ENCODE data around the gene PLAAT3. TPM values are rescaled to one million over a fixed set of nuclear protein-coding genes. Genes with fewer than 3 reads are reported as not detected.
"Not testable (repeated sequence)": the region's sequence is repeated elsewhere in the genome, so short reads cannot be mapped to it uniquely, and the experiment has no call there.

The PLAAT3 gene
- total RNA-seq, 2 donors from 2014 or later = 22.6 to 55.0 TPM

DNA sequence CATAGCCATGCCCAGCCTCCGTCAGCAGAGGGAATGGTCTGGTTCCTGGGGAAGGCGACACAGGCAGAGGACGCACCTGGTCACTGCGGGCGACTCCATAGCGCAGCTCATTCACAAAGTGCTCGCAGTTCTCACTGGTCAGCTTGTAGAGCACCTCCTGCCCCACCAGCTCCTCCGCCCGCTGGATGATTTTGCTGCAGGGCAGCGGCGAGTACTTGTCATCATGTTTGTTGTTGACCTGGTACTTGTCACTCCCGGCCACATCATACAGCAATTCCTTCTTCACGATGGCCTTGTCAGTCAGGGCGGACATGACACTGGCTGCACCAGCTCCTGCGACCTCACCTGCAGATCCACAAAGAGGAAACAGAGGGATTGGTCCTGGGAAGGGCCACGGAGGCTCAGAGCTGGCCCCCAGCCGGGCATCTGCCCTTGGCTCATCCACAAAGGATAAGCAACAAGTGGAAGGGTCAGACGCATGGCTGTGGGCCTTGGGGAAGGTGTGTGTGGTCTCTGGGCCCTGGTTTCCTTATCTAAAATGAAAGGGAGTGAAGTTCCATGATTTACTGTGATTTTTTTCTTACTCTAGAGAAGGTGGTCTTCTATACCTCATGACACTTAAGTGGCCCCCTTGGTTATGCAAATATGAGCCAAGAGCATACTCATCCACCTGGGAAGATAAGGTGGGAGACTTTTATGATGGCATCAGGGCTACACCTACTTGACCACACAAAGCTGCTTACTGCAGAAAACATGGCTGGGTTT is 24.0 kb downstream of the PLAAT3 start:
- DNase-seq = no peak
- no peak for ATAC-seq
- H3K36me3 ChIP-seq (replicated peaks in 1 of 2; ENCODE audit: insufficient read depth in 1 of 2, low read depth in 2 of 2) = no peaks in the 10 kb centered on the region
- 89 to 90% methylated on average over 7 to 18 of the region's 18 CpGs for WGBS, 2 donors
- no peak overlapping the region for H3K27ac ChIP-seq
- H3K4me1 ChIP-seq = peaks cover 4% of the 10 kb centered on the region
- intact Hi-C loops (cut with DNase I) = no loop called here
- H3K27me3 ChIP-seq = no peaks in the 10 kb centered on the region
- no peaks in the 10 kb centered on the region for H3K9me3 ChIP-seq
- TF ChIP-seq, protein P1, sequence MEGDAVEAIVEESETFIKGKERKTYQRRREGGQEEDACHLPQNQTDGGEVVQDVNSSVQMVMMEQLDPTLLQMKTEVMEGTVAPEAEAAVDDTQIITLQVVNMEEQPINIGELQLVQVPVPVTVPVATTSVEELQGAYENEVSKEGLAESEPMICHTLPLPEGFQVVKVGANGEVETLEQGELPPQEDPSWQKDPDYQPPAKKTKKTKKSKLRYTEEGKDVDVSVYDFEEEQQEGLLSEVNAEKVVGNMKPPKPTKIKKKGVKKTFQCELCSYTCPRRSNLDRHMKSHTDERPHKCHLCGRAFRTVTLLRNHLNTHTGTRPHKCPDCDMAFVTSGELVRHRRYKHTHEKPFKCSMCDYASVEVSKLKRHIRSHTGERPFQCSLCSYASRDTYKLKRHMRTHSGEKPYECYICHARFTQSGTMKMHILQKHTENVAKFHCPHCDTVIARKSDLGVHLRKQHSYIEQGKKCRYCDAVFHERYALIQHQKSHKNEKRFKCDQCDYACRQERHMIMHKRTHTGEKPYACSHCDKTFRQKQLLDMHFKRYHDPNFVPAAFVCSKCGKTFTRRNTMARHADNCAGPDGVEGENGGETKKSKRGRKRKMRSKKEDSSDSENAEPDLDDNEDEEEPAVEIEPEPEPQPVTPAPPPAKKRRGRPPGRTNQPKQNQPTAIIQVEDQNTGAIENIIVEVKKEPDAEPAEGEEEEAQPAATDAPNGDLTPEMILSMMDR (IDR thresholded peaks at IDR 0.05) = no peak
- no peak for TF ChIP-seq POLR2A (IDR thresholded peaks at IDR 0.05)
- H3K4me3 ChIP-seq = no peak overlapping the region

- DNase-seq (no peak), ATAC-seq (no peak)
- WGBS, 2 donors = 53 to 69% methylated on average over 3 of the region's 3 CpGs
- no peaks in the 10 kb centered on the region for H3K9me3 ChIP-seq
- no peaks in the 10 kb centered on the region for H3K27me3 ChIP-seq
- H3K27ac ChIP-seq = no peak overlapping the region
- intact Hi-C loops (cut with DNase I) = no loop called here
- H3K36me3 ChIP-seq (replicated peaks in 1 of 2; ENCODE audit: insufficient read depth in 1 of 2, low read depth in 2 of 2) = no peaks in the 10 kb centered on the region
- peaks cover 4% of the 10 kb centered on the region for H3K4me1 ChIP-seq
- no peak overlapping the region for H3K4me3 ChIP-seq
- TF ChIP-seq, protein P1 (IDR thresholded peaks at IDR 0.05) = no peak
- no peak for TF ChIP-seq POLR2A (IDR thresholded peaks at IDR 0.05)
Measured at GRCh38 chr11:63589000-63589399, 25.2 kb downstream of the PLAAT3 start.

GRCh38 chr11:63586451-63587166 is 27.6 kb downstream of the PLAAT3 start:
- DNase-seq (no peak), ATAC-seq (no peak)
- intact Hi-C loops (cut with DNase I) = no loop called here
- Histone ChIP-seq H3K36me3 (replicated peaks in 1 of 2; ENCODE audit: insufficient read depth in 1 of 2, low read depth in 2 of 2) (no peaks in the 10 kb centered on the region), H3K4me3 (no peak overlapping the region), H3K27me3 (no peaks in the 10 kb centered on the region), H3K9me3 (no peaks in the 10 kb centered on the region), H3K4me1 (peaks cover 15% of the 10 kb centered on the region), H3K27ac (no peak overlapping the region)
- WGBS, 2 donors = 78 to 79% methylated on average over 6 of the region's 6 CpGs
- no peak for TF ChIP-seq POLR2A (IDR thresholded peaks at IDR 0.05)
- TF ChIP-seq, protein P1 (IDR thresholded peaks at IDR 0.05) = no peak

- ATAC-seq (peak; percentile 67), DNase-seq (no peak)
- intact Hi-C loops (cut with DNase I) = no loop called here
- Histone ChIP-seq H3K9me3 (no peaks in the 10 kb centered on the region), H3K27ac (peak overlapping the region in 2 of 4 donors; percentile 38 to 41), H3K27me3 (no peaks in the 10 kb centered on the region), H3K36me3 (replicated peaks in 1 of 2; ENCODE audit: insufficient read depth in 1 of 2, low read depth in 2 of 2) (no peaks in the 10 kb centered on the region), H3K4me3 (no peak overlapping the region), H3K4me1 (peaks cover 15% of the 10 kb centered on the region)
- TF ChIP-seq, protein P1 (IDR thresholded peaks at IDR 0.05) = no peak
- TF ChIP-seq POLR2A (IDR thresholded peaks at IDR 0.05) = no peak
Measured at GRCh38 chr11:63583357-63583677, 30.9 kb downstream of the PLAAT3 start.

GRCh38 chr11:63581224-63581623 is 33.0 kb downstream of the PLAAT3 start:
- H3K27me3 ChIP-seq; intact Hi-C loops (cut with DNase I); H3K4me3 ChIP-seq; H3K9me3 ChIP-seq; H3K27ac ChIP-seq; ATAC-seq; H3K36me3 ChIP-seq (replicated peaks in 1 of 2; ENCODE audit: insufficient read depth in 1 of 2, low read depth in 2 of 2); DNase-seq: not testable (repeated sequence)
- H3K4me1 ChIP-seq = peaks cover 11% of the 10 kb centered on the region
- 86 to 92% methylated on average over 6 to 7 of the region's 7 CpGs for WGBS, 2 donors

DNA sequence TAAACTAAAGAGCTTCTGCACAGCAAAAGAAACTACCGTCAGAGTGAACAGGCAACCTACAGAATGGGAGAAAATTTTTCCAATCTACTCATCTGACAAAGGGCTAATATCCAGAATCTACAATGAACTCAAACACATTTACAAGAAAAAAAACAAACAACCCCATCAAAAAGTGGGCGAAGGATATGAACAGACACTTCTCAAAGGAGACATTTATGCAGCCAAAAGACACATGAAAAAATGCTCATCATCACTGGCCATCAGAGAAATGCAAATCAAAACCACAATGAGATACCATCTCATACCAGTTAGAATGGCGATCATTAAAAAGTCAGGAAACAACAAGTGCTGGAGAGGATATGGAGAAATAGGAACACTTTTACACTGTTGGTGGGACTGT is 35.4 kb downstream of the PLAAT3 start:
- H3K36me3 ChIP-seq (replicated peaks in 1 of 2; ENCODE audit: insufficient read depth in 1 of 2, low read depth in 2 of 2); ATAC-seq; H3K9me3 ChIP-seq; DNase-seq; H3K27me3 ChIP-seq; H3K27ac ChIP-seq; H3K4me3 ChIP-seq; intact Hi-C loops (cut with DNase I): not testable (repeated sequence)
- 89 to 97% methylated on average over 3 of the region's 3 CpGs for whole genome bisulfite sequencing, 2 donors
- peaks cover 11% of the 10 kb centered on the region for H3K4me1 ChIP-seq
